ENCODE measurements around the gene MYO1H. TPM values are rescaled to one million over a fixed set of nuclear protein-coding genes. Genes with fewer than 3 reads are reported as not detected.
"Not testable (repeated sequence)": the region's sequence is repeated elsewhere in the genome, so short reads cannot be mapped to it uniquely, and the experiment has no call there.

Gene MYO1H
- total RNA-seq, 1 donor from 2014 or later = not detected

- no peak for DNase-seq (ENCODE audit: low spot score)
These were observed 780 bp upstream of the MYO1H start for GRCh38 chr12:109346920-109347319.

GRCh38 chr12:109352184-109352583 lies 4.5 kb downstream of the MYO1H start:
- no peak for DNase-seq (ENCODE audit: low spot score)

GRCh38 chr12:109356577-109356976 lies 8.9 kb downstream of the MYO1H start:
- no peak for DNase-seq (ENCODE audit: low spot score)

GRCh38 chr12:109357032-109357431 lies 9.3 kb downstream of the MYO1H start:
- no peak for DNase-seq (ENCODE audit: low spot score)

GRCh38 chr12:109358154-109358869 lies 10.6 kb downstream of the MYO1H start:
- DNase-seq (ENCODE audit: low spot score) = no peak

GRCh38 chr12:109359131-109359690 lies 11.5 kb downstream of the MYO1H start:
- DNase-seq (ENCODE audit: low spot score) = no peak

- DNase-seq (ENCODE audit: low spot score) = no peak
These were observed 22.1 kb downstream of the MYO1H start for GRCh38 chr12:109369831-109370230.

GRCh38 chr12:109377139-109377685 lies 29.5 kb downstream of the MYO1H start:
- no peak for DNase-seq (ENCODE audit: low spot score)

- no peak for DNase-seq (ENCODE audit: low spot score)
These were observed 30.9 kb downstream of the MYO1H start for GRCh38 chr12:109378569-109378968.

- no peak for DNase-seq (ENCODE audit: low spot score)
These were observed 34.3 kb downstream of the MYO1H start for GRCh38 chr12:109382031-109382430.

- DNase-seq (ENCODE audit: low spot score) = no peak
These were observed 35.5 kb downstream of the MYO1H start for GRCh38 chr12:109383240-109383639.

GRCh38 chr12:109385339-109386058 lies 37.8 kb downstream of the MYO1H start:
- DNase-seq (ENCODE audit: low spot score) = no peak

GRCh38 chr12:109386059-109386433 lies 38.3 kb downstream of the MYO1H start:
- DNase-seq (ENCODE audit: low spot score) = no peak

GRCh38 chr12:109387425-109388166 lies 39.9 kb downstream of the MYO1H start:
- DNase-seq (ENCODE audit: low spot score) = no peak

GRCh38 chr12:109388167-109388563 lies 40.5 kb downstream of the MYO1H start:
- DNase-seq (ENCODE audit: low spot score) = no peak

GRCh38 chr12:109389146-109389545 lies 41.4 kb downstream of the MYO1H start:
- no peak for DNase-seq (ENCODE audit: low spot score)

- peak; percentile 49 for DNase-seq (ENCODE audit: low spot score)
These were observed 46.0 kb downstream of the MYO1H start for GRCh38 chr12:109393437-109394345.

- DNase-seq (ENCODE audit: low spot score) = no peak
These were observed 47.2 kb downstream of the MYO1H start for GRCh38 chr12:109394891-109395290.

- not testable (repeated sequence) for DNase-seq (ENCODE audit: low spot score)
These were observed 57.1 kb downstream of the MYO1H start for GRCh38 chr12:109404841-109405240.

- DNase-seq (ENCODE audit: low spot score) = not testable (repeated sequence)
These were observed 58.4 kb downstream of the MYO1H start for GRCh38 chr12:109406147-109406546.
